ENCODE data around the gene S100PBP.
"Not testable (repeated sequence)": the region's sequence is repeated elsewhere in the genome, so short reads cannot be mapped to it uniquely, and the experiment has no call there.

The S100PBP gene

GRCh38 chr1:32779242-32779641 lies 38.2 kb upstream of the S100PBP start:
- no peak for FAIRE-seq
- no peak for TF ChIP-seq CTCF (IDR thresholded peaks at IDR 0.05; ENCODE audit: insufficient read depth, missing control alignments)
- DNase-seq (ENCODE audit: insufficient read length, low spot score) = no peak

- no peak for TF ChIP-seq CTCF (IDR thresholded peaks at IDR 0.05; ENCODE audit: insufficient read depth, missing control alignments)
- DNase-seq (ENCODE audit: insufficient read length, low spot score) (no peak), FAIRE-seq (no peak)
Measured at GRCh38 chr1:32780005-32780404, 37.4 kb upstream of the S100PBP start.

- TF ChIP-seq CTCF (IDR thresholded peaks at IDR 0.05; ENCODE audit: insufficient read depth, missing control alignments) = no peak
- FAIRE-seq = no peak
- DNase-seq (ENCODE audit: insufficient read length, low spot score) = no peak
Measured at GRCh38 chr1:32780628-32781234, 36.7 kb upstream of the S100PBP start.

GRCh38 chr1:32782086-32782485 lies 35.4 kb upstream of the S100PBP start:
- no peak for TF ChIP-seq CTCF (IDR thresholded peaks at IDR 0.05; ENCODE audit: insufficient read depth, missing control alignments)
- FAIRE-seq = no peak
- DNase-seq (ENCODE audit: insufficient read length, low spot score) = no peak

- TF ChIP-seq CTCF (IDR thresholded peaks at IDR 0.05; ENCODE audit: insufficient read depth, missing control alignments) = no peak
- DNase-seq (ENCODE audit: insufficient read length, low spot score) (no peak), FAIRE-seq (no peak)
Measured at GRCh38 chr1:32783851-32784250, 33.6 kb upstream of the S100PBP start.

- FAIRE-seq = no peak
- TF ChIP-seq CTCF (IDR thresholded peaks at IDR 0.05; ENCODE audit: insufficient read depth, missing control alignments) = no peak
- no peak for DNase-seq (ENCODE audit: insufficient read length, low spot score)
Measured at GRCh38 chr1:32784817-32785216, 32.6 kb upstream of the S100PBP start.

- peak; percentile 6 for TF ChIP-seq CTCF (IDR thresholded peaks at IDR 0.05; ENCODE audit: insufficient read depth, missing control alignments)
- no peak for FAIRE-seq
- DNase-seq (ENCODE audit: insufficient read length, low spot score) = no peak
Measured at GRCh38 chr1:32786856-32787255, 30.6 kb upstream of the S100PBP start.

GRCh38 chr1:32789356-32789755 lies 28.1 kb upstream of the S100PBP start:
- DNase-seq (ENCODE audit: insufficient read length, low spot score); FAIRE-seq: not testable (repeated sequence)
